Measurements from ENCODE around the gene POMT2. TPM values are rescaled to one million over a fixed set of nuclear protein-coding genes. Genes with fewer than 3 reads are reported as not detected.

POMT2 gene
- total RNA-seq, 2 donors from 2014 or later = 8.4 to 101 TPM

GRCh38 chr14:77355811-77356210 is 35.1 kb upstream of the POMT2 start:
- WGBS = 97% methylated on average over 4 of the region's 4 CpGs
- TF ChIP-seq POLR2A (IDR thresholded peaks at IDR 0.05) (no peak), CTCF (IDR thresholded peaks at IDR 0.05) (no peak), POLR2AphosphoS5 (IDR thresholded peaks at IDR 0.05) (no peak)
- Histone ChIP-seq H3K9me3 (no peaks in the 10 kb centered on the region), H3K4me1 (replicated peaks) (no peaks in the 10 kb centered on the region), H3K27ac (no peak overlapping the region), H3K27me3 (replicated peaks; ENCODE audit: insufficient read depth) (no peaks in the 10 kb centered on the region), H3K36me3 (no peaks in the 10 kb centered on the region), H3K4me3 (no peak overlapping the region)
- intact Hi-C loops (cut with DNase I) = no loop called here
- DNase-seq (ENCODE audit: low spot score) = no peak

- H3K27me3 ChIP-seq (replicated peaks; ENCODE audit: insufficient read depth) = no peaks in the 10 kb centered on the region
- no peak for DNase-seq (ENCODE audit: low spot score)
- TF ChIP-seq POLR2AphosphoS5 (IDR thresholded peaks at IDR 0.05) (no peak), CTCF (IDR thresholded peaks at IDR 0.05) (no peak), POLR2A (IDR thresholded peaks at IDR 0.05) (no peak)
- intact Hi-C loops (cut with DNase I) = no loop called here
- 91% methylated on average over 5 of the region's 5 CpGs for WGBS
- H3K27ac ChIP-seq = no peak overlapping the region
- H3K36me3 ChIP-seq = no peaks in the 10 kb centered on the region
- H3K4me3 ChIP-seq = no peak overlapping the region
- no peaks in the 10 kb centered on the region for H3K4me1 ChIP-seq (replicated peaks)
- H3K9me3 ChIP-seq = no peaks in the 10 kb centered on the region
These were observed 32.9 kb upstream of the POMT2 start for GRCh38 chr14:77353469-77354141.

- no peaks in the 10 kb centered on the region for H3K36me3 ChIP-seq
- TF ChIP-seq POLR2AphosphoS5 (IDR thresholded peaks at IDR 0.05) = no peak
- no peak for TF ChIP-seq POLR2A (IDR thresholded peaks at IDR 0.05)
- TF ChIP-seq CTCF (IDR thresholded peaks at IDR 0.05) = no peak
- no peak for DNase-seq (ENCODE audit: low spot score)
- no peak overlapping the region for H3K4me3 ChIP-seq
- H3K9me3 ChIP-seq = no peaks in the 10 kb centered on the region
- H3K27me3 ChIP-seq (replicated peaks; ENCODE audit: insufficient read depth) = no peaks in the 10 kb centered on the region
- 78% methylated on average over 3 of the region's 3 CpGs for whole genome bisulfite sequencing
- no peaks in the 10 kb centered on the region for H3K4me1 ChIP-seq (replicated peaks)
- intact Hi-C loops (cut with DNase I) = no loop called here
- H3K27ac ChIP-seq = no peak overlapping the region
These were observed 27.1 kb upstream of the POMT2 start for GRCh38 chr14:77347751-77348150.

- TF ChIP-seq CTCF (IDR thresholded peaks at IDR 0.05) (no peak), POLR2A (IDR thresholded peaks at IDR 0.05) (no peak), POLR2AphosphoS5 (IDR thresholded peaks at IDR 0.05) (no peak)
- no peak overlapping the region for H3K4me3 ChIP-seq
- no peaks in the 10 kb centered on the region for H3K27me3 ChIP-seq (replicated peaks; ENCODE audit: insufficient read depth)
- H3K4me1 ChIP-seq (replicated peaks) = no peaks in the 10 kb centered on the region
- no peaks in the 10 kb centered on the region for H3K36me3 ChIP-seq
- intact Hi-C loops (cut with DNase I) = no loop called here
- H3K27ac ChIP-seq = no peak overlapping the region
- WGBS = 88% methylated on average over 2 of the region's 2 CpGs
- H3K9me3 ChIP-seq = no peaks in the 10 kb centered on the region
- no peak for DNase-seq (ENCODE audit: low spot score)
These were observed 25.8 kb upstream of the POMT2 start for GRCh38 chr14:77346495-77346894.

GRCh38 chr14:77344377-77344996 is 23.8 kb upstream of the POMT2 start:
- 90% methylated on average over 3 of the region's 3 CpGs for WGBS
- TF ChIP-seq POLR2A (IDR thresholded peaks at IDR 0.05) (no peak), CTCF (IDR thresholded peaks at IDR 0.05) (no peak), POLR2AphosphoS5 (IDR thresholded peaks at IDR 0.05) (no peak)
- Histone ChIP-seq H3K9me3 (no peaks in the 10 kb centered on the region), H3K36me3 (no peaks in the 10 kb centered on the region), H3K27me3 (replicated peaks; ENCODE audit: insufficient read depth) (no peaks in the 10 kb centered on the region), H3K4me3 (no peak overlapping the region), H3K4me1 (replicated peaks) (no peaks in the 10 kb centered on the region), H3K27ac (no peak overlapping the region)
- intact Hi-C loops (cut with DNase I) = no loop called here
- no peak for DNase-seq (ENCODE audit: low spot score)
